Choroid plexus epithelial cell (primary cell): ENCODE data around the gene NHSL1.

Source experiments
- DNase-seq: peaks from one replicate; pipeline ENCODE4 v3.0.0-alpha.2; 2010; ENCODE audit warnings: low read depth
- H3K4me3 ChIP-seq: 2 replicates; pipeline ENCODE4 v1.5.1; 2011; ENCODE audit warnings: low read depth, mild to moderate bottlenecking, control low read depth, low read length, moderate library complexity
- CTCF ChIP-seq: conservative IDR thresholded peaks from 2 replicates; pipeline ENCODE4 v1.5.1; 2011; ENCODE audit warnings: low read depth, mild to moderate bottlenecking, control low read depth, inconsistent platforms, low read length, moderate library complexity

NHSL1 gene

GRCh38 chr6:138418118-138418742, 81.1 kb downstream of the NHSL1 start:
- no peak for TF ChIP-seq CTCF
- no peak for DNase-seq
- no peak overlapping the region for H3K4me3 ChIP-seq

GRCh38 chr6:138417493-138418117, 81.7 kb downstream of the NHSL1 start:
- DNase-seq = no peak
- no peak for TF ChIP-seq CTCF
- no peak overlapping the region for H3K4me3 ChIP-seq

GRCh38 chr6:138416206-138416605, 83.1 kb downstream of the NHSL1 start:
- no peak overlapping the region for H3K4me3 ChIP-seq
- no peak for DNase-seq
- no peak for TF ChIP-seq CTCF

GRCh38 chr6:138415125-138415524, 84.2 kb downstream of the NHSL1 start:
- H3K4me3 ChIP-seq = no peak overlapping the region
- DNase-seq = no peak
- no peak for TF ChIP-seq CTCF

GRCh38 chr6:138410972-138411880, 88.1 kb downstream of the NHSL1 start:
- no peak overlapping the region for H3K4me3 ChIP-seq
- TF ChIP-seq CTCF = no peak
- DNase-seq = peak; percentile 35

- TF ChIP-seq CTCF = no peak
- H3K4me3 ChIP-seq = no peak overlapping the region
- peak; percentile 90 for DNase-seq
These were observed 89.1 kb downstream of the NHSL1 start for GRCh38 chr6:138410048-138410735.
